ENCODE results near the gene STPG2.

DNA sequence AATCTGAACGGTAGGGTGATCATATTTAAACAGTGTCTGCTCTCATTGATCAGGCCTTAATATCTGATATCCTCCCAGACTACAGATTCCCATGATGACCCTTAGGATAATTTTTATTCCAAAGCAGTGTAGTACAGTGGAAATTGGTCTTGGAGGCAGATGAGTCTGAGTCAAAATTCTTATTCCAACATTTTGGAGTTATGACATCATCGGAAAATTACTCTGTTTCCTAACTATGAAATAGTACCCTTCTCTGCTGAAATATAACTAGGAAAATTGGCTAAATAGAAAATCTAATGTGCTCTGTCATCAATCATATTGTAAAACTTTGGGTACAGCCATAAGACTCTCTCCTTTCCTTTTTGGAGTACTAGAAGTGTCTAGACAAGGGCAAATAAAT lies 583.3 kb downstream of the STPG2 start:
- TF ChIP-seq, protein P1, sequence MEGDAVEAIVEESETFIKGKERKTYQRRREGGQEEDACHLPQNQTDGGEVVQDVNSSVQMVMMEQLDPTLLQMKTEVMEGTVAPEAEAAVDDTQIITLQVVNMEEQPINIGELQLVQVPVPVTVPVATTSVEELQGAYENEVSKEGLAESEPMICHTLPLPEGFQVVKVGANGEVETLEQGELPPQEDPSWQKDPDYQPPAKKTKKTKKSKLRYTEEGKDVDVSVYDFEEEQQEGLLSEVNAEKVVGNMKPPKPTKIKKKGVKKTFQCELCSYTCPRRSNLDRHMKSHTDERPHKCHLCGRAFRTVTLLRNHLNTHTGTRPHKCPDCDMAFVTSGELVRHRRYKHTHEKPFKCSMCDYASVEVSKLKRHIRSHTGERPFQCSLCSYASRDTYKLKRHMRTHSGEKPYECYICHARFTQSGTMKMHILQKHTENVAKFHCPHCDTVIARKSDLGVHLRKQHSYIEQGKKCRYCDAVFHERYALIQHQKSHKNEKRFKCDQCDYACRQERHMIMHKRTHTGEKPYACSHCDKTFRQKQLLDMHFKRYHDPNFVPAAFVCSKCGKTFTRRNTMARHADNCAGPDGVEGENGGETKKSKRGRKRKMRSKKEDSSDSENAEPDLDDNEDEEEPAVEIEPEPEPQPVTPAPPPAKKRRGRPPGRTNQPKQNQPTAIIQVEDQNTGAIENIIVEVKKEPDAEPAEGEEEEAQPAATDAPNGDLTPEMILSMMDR (conservative IDR thresholded peaks at IDR 0.05; ENCODE audit: low read depth, low read length): no peak
- TF ChIP-seq RFX5 (IDR thresholded peaks at IDR 0.05; ENCODE audit: low read depth, low read length): no peak
- TF ChIP-seq RCOR1 (IDR thresholded peaks at IDR 0.05; ENCODE audit: insufficient replicate concordance, low read length): no peak
- TF ChIP-seq POLR2A (IDR thresholded peaks at IDR 0.05; ENCODE audit: low read depth, low read length): no peak
- TF ChIP-seq, protein P2, sequence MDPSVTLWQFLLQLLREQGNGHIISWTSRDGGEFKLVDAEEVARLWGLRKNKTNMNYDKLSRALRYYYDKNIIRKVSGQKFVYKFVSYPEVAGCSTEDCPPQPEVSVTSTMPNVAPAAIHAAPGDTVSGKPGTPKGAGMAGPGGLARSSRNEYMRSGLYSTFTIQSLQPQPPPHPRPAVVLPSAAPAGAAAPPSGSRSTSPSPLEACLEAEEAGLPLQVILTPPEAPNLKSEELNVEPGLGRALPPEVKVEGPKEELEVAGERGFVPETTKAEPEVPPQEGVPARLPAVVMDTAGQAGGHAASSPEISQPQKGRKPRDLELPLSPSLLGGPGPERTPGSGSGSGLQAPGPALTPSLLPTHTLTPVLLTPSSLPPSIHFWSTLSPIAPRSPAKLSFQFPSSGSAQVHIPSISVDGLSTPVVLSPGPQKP (IDR thresholded peaks at IDR 0.05; ENCODE audit: borderline replicate concordance, low read depth, low read length): no peak
- no peak for TF ChIP-seq CEBPB (IDR thresholded peaks at IDR 0.05; ENCODE audit: low read depth, low read length)
- no peak for TF ChIP-seq RAD21 (IDR thresholded peaks at IDR 0.05; ENCODE audit: low read length)
- no peak for TF ChIP-seq SMC3 (IDR thresholded peaks at IDR 0.05; ENCODE audit: low read depth, low read length)
- no peak for TF ChIP-seq MAZ (IDR thresholded peaks at IDR 0.05; ENCODE audit: borderline replicate concordance, low read depth, low read length)
- no peak for TF ChIP-seq MXI1 (IDR thresholded peaks at IDR 0.05; ENCODE audit: borderline replicate concordance, low read depth, low read length)
- no peak for TF ChIP-seq FOS (IDR thresholded peaks at IDR 0.05; ENCODE audit: low read depth, low read length)
